ENCODE measurements around the gene DOCK4. TPM values are rescaled to one million over a fixed set of nuclear protein-coding genes. Genes with fewer than 3 reads are reported as not detected.

Gene DOCK4
- total RNA-seq, 1 donor from 2014 or later, result 43.0 TPM

DNA sequence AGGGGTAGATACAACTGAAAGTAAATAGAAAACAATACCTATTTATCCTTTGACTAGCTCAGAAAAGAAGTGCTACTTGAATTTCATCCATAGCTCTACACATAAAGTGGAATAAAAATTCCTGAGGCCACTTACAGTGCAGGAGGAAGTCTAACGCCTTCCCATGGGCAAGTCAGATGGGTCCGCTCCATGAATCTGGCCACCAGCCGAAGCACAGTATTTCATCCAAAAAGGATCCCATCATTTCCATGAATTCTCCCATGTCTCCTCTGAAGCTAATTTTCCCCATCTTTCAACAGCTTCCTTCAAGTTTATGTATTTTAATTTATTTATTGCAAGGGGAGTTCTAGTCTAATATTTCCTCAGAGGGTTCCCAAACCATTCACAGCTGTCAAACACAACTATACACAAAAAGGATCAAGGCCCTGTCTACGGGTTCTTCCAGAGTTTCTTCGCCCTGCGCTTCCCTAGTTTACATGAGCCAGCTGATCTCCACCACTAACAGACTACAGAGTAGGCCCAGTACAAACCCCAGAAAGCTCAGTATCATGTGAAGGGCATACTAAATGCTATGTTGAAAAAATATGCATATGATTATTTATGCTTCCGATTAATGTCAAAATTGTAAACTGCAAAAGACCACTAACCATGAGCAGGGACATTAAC is 184.7 kb downstream of the DOCK4 start:
- no peaks in the 10 kb centered on the region for H3K27me3 Mint-ChIP-seq (ENCODE audit: low read depth)
- no peak overlapping the region for H3K4me3 Mint-ChIP-seq (ENCODE audit: unreplicated experiment)
- no peak overlapping the region for H3K27ac Mint-ChIP-seq (ENCODE audit: unreplicated experiment)
- no peak for DNase-seq (ENCODE audit: low spot score)
- TF ChIP-seq, protein P1, sequence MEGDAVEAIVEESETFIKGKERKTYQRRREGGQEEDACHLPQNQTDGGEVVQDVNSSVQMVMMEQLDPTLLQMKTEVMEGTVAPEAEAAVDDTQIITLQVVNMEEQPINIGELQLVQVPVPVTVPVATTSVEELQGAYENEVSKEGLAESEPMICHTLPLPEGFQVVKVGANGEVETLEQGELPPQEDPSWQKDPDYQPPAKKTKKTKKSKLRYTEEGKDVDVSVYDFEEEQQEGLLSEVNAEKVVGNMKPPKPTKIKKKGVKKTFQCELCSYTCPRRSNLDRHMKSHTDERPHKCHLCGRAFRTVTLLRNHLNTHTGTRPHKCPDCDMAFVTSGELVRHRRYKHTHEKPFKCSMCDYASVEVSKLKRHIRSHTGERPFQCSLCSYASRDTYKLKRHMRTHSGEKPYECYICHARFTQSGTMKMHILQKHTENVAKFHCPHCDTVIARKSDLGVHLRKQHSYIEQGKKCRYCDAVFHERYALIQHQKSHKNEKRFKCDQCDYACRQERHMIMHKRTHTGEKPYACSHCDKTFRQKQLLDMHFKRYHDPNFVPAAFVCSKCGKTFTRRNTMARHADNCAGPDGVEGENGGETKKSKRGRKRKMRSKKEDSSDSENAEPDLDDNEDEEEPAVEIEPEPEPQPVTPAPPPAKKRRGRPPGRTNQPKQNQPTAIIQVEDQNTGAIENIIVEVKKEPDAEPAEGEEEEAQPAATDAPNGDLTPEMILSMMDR (IDR thresholded peaks at IDR 0.05), result no peak
- no peaks in the 10 kb centered on the region for H3K36me3 Mint-ChIP-seq (ENCODE audit: low read depth)
- H3K9me3 Mint-ChIP-seq (ENCODE audit: low read depth), result no peaks in the 10 kb centered on the region
- peaks cover 35% of the 10 kb centered on the region for H3K4me1 Mint-ChIP-seq (ENCODE audit: low read depth)

DNA sequence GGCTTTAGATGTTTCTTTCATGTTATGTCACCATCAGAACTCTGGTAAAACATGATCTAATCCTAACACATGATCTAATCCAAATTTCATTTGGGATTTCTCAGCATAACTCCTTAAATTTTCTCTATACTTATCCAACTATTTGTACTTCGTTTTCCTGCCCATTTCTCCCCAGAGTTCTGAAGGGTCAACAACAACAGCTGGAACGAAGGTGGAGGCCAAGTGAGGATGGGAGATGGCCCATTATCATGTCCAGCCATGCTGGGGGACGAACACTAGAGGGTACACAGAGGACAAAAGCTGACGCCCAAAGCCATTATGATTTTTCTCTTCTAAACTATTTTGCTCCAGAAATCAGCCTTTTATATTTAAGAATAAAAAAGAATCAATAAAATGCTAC is 185.4 kb downstream of the DOCK4 start:
- Mint-ChIP-seq H3K36me3 (ENCODE audit: low read depth) (no peaks in the 10 kb centered on the region), H3K27ac (ENCODE audit: unreplicated experiment) (no peak overlapping the region), H3K4me3 (ENCODE audit: unreplicated experiment) (no peak overlapping the region), H3K27me3 (ENCODE audit: low read depth) (no peaks in the 10 kb centered on the region), H3K4me1 (ENCODE audit: low read depth) (peaks cover 35% of the 10 kb centered on the region), H3K9me3 (ENCODE audit: low read depth) (no peaks in the 10 kb centered on the region)
- TF ChIP-seq, protein P1 (IDR thresholded peaks at IDR 0.05), result no peak
- DNase-seq (ENCODE audit: low spot score), result no peak

DNA sequence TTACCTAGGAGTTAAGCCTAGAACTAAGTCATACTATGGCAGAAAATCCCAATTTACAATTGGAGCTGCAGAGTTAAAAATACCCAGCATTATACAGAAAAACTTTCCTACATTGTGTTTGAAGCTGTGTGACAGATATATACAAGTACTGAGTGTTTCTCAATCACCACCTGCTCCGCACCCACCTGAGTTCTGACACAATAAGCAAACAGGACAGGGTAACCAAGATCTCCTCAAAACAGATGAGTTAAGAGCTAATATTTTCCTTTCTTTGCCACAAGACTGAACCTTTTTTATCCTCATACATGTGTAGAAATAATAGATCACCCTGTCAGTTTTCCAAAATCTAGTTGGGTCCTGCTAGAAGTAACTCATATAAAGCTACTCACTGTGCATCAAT is 186.3 kb downstream of the DOCK4 start:
- DNase-seq (ENCODE audit: low spot score), result no peak
- no peaks in the 10 kb centered on the region for H3K9me3 Mint-ChIP-seq (ENCODE audit: low read depth)
- no peak overlapping the region for H3K27ac Mint-ChIP-seq (ENCODE audit: unreplicated experiment)
- TF ChIP-seq, protein P1 (IDR thresholded peaks at IDR 0.05), result no peak
- H3K27me3 Mint-ChIP-seq (ENCODE audit: low read depth), result no peaks in the 10 kb centered on the region
- no peak overlapping the region for H3K4me3 Mint-ChIP-seq (ENCODE audit: unreplicated experiment)
- H3K36me3 Mint-ChIP-seq (ENCODE audit: low read depth), result no peaks in the 10 kb centered on the region
- peaks cover 35% of the 10 kb centered on the region for H3K4me1 Mint-ChIP-seq (ENCODE audit: low read depth)

DNA sequence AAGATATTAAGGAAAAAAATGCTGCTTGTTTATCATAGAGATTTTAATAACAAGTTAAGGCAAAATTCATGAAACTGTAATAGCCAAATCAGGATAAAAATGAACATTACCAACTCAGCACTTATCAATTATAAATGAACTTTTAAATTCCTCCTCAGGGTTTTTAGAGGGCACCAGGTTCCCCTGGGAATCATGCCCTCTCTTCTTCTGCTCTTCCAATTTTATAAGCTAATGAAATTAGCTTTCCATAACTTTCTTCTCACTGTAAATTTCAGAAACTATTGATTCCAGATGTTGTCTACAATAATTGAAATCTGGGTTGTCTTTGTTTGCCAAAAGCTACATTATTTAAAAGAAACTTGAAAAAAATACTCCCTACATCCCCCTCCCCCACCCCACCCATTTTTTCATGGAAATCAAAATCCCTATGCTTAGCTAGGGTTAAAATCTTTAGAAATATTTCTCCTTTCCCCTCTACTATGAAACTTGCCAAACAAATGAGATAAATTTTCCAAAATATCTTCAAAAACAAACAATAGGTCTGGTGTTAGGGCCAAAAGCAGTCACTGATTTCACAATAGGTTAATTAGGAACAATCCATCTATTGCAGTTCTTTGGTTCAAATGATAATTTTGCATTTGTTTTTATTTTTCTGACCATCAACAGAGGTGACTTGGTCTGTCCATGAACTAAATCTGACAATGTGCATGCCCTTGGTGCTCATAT is 187.7 kb downstream of the DOCK4 start:
- Mint-ChIP-seq H3K4me3 (ENCODE audit: unreplicated experiment) (no peak overlapping the region), H3K27me3 (ENCODE audit: low read depth) (no peaks in the 10 kb centered on the region), H3K9me3 (ENCODE audit: low read depth) (no peaks in the 10 kb centered on the region), H3K4me1 (ENCODE audit: low read depth) (peaks cover 25% of the 10 kb centered on the region), H3K36me3 (ENCODE audit: low read depth) (no peaks in the 10 kb centered on the region), H3K27ac (ENCODE audit: unreplicated experiment) (no peak overlapping the region)
- DNase-seq (ENCODE audit: low spot score), result no peak
- TF ChIP-seq, protein P1 (IDR thresholded peaks at IDR 0.05), result no peak

DNA sequence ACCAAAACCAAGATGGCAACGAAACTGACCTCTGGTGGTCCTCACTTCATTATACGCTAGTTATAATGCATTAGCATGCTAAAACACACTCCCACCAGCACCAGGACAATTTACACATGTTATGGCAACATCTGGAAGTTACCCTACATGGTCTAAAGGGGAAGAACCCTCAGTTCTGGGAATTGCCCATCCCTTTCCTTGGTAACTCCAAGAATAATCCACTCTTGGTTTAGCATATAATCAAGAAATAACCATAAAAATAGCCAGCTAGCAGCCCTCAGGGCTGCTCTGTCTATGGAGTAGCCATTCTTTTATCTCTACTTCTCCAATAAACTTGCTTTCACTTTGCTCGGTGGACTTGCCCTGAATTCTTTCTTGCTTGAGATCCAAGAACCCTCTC is 191.1 kb downstream of the DOCK4 start:
- no peak overlapping the region for H3K4me3 Mint-ChIP-seq (ENCODE audit: unreplicated experiment)
- H3K9me3 Mint-ChIP-seq (ENCODE audit: low read depth), result no peaks in the 10 kb centered on the region
- TF ChIP-seq, protein P1 (IDR thresholded peaks at IDR 0.05), result no peak
- H3K27ac Mint-ChIP-seq (ENCODE audit: unreplicated experiment), result no peak overlapping the region
- no peaks in the 10 kb centered on the region for H3K27me3 Mint-ChIP-seq (ENCODE audit: low read depth)
- no peaks in the 10 kb centered on the region for H3K36me3 Mint-ChIP-seq (ENCODE audit: low read depth)
- H3K4me1 Mint-ChIP-seq (ENCODE audit: low read depth), result peaks cover 21% of the 10 kb centered on the region
- DNase-seq (ENCODE audit: low spot score), result no peak
